ENCODE data around the gene LSM2. TPM values are rescaled to one million over a fixed set of nuclear protein-coding genes. Genes with fewer than 3 reads are reported as not detected.
A peak's percentile ranks its signal among the peaks of the same experiment; 100 is the strongest.

LSM2 gene
- total and polyA plus RNA-seq, 9 of the 15 experiments (the other 6 are each of a cell fraction or from before 2014, with no cell fraction given): 154 to 407 (median 223) TPM

GRCh38 chr6:31764198-31764597 is 42.6 kb downstream of the LSM2 start:
- ATAC-seq (peak; percentile 28), FAIRE-seq (no peak), DNase-seq (ENCODE audit: extremely low read depth in 1 of 4, low spot score in 3 of 4) (peak in 2 of 4 experiments; percentile 66 to 79)
- CTCF ChIA-PET (ENCODE audit: low intra/inter-chr PET ratio): no interaction called here
- TSS peak; percentile 37 for BruUV-seq (replicated peaks)
- in situ Hi-C loops (cut with MboI) (no loop called here), intact Hi-C loops (cut with micrococcal nuclease) (no loop called here)
- Histone ChIP-seq H3K27me3 (ENCODE audit: control insufficient read depth in 2 of 2, insufficient read depth in 2 of 2, low read length in 2 of 2) (no peaks in the 10 kb centered on the region), H3K4me3 (no peak overlapping the region), H2AFZ (ENCODE audit: low read depth, low read length) (no peak overlapping the region), H3K27ac (ENCODE audit: extremely low read depth, low read depth, low read length) (no peak overlapping the region), H3K36me3 (ENCODE audit: control insufficient read depth, insufficient read depth, low read length) (peaks cover 49% of the 10 kb centered on the region), H3K4me2 (ENCODE audit: insufficient read depth, low read length) (no peak overlapping the region), H4K20me1 (replicated peaks; ENCODE audit: control insufficient read depth, insufficient read depth, low read length) (no peaks in the 10 kb centered on the region), H3K9me3 (replicated peaks; ENCODE audit: control insufficient read depth, insufficient read depth, low read depth, low read length) (no peaks in the 10 kb centered on the region), H3K9ac (ENCODE audit: insufficient read depth in 1 of 2, low read depth in 2 of 2, low read length in 2 of 2) (peak overlapping the region in 1 of 2 experiments; percentile 12; a peak in 1 of 4 replicates), H3K9me1 (ENCODE audit: control insufficient read depth, insufficient read depth, low read length) (no peaks in the 10 kb centered on the region), H3K4me1 (replicated peaks in 1 of 2; ENCODE audit: control insufficient read depth in 2 of 2, insufficient read depth in 2 of 2, low read length in 2 of 2) (peaks cover 5 to 30% of the 10 kb centered on the region in 2 experiments; a peak in 4 of 5 replicates), H3K79me2 (ENCODE audit: control insufficient read depth, insufficient read depth, low read length) (no peaks in the 10 kb centered on the region)
- WGBS (ENCODE audit: insufficient coverage, low coverage, missing lambda C conversion rate): 34% methylated on average over 4 of the region's 4 CpGs
- POLR2A ChIA-PET: interaction anchor here (0.6 to 4.6 kb wide), 10 partner anchors 8 to 100 kb away, joined by 3 to 29 read pairs (median 4); partner anchors contain the start of genes CLIC1, GPANK1 and MSH5
- TF ChIP-seq NFIC (IDR thresholded peaks at IDR 0.05) (no peak), PML (IDR thresholded peaks at IDR 0.05; ENCODE audit: low read length) (no peak), ZFP30 (CRISPR knock-in tag; IDR thresholded peaks at IDR 0.05; ENCODE audit: borderline replicate concordance) (no peak), ZNF785 (CRISPR knock-in tag; IDR thresholded peaks at IDR 0.05) (no peak), MYC (IDR thresholded peaks at IDR 0.05; ENCODE audit: low read depth, low read length) (no peak), MYC (CRISPR knock-in tag; IDR thresholded peaks at IDR 0.05; ENCODE audit: borderline replicate concordance, low read depth) (no peak), TEAD1 (CRISPR knock-in tag; IDR thresholded peaks at IDR 0.05) (no peak), XRCC5 (IDR thresholded peaks at IDR 0.05; ENCODE audit: low read depth, low read length) (no peak), PREB (CRISPR knock-in tag; IDR thresholded peaks at IDR 0.05) (no peak), DPF2 (IDR thresholded peaks at IDR 0.05) (no peak), EP300 (IDR thresholded peaks at IDR 0.05; ENCODE audit: low read length) (no peak), ZNF280A (IDR thresholded peaks at IDR 0.05; ENCODE audit: low read depth, partially characterized antibody) (no peak), IRF1 (CRISPR knock-in tag; IDR thresholded peaks at IDR 0.05; ENCODE audit: borderline replicate concordance) (no peak), GATA2 (CRISPR knock-in tag; IDR thresholded peaks at IDR 0.05) (no peak), KLF1 (tag; IDR thresholded peaks at IDR 0.05) (no peak), MYBL2 (IDR thresholded peaks at IDR 0.05; ENCODE audit: low read depth) (no peak), MYBL2 (CRISPR knock-in tag; IDR thresholded peaks at IDR 0.05; ENCODE audit: borderline replicate concordance) (no peak), RBM14 (IDR thresholded peaks at IDR 0.05; ENCODE audit: borderline replicate concordance, insufficient read depth, low read depth, low read length) (no peak)
